GM18499 (cell line): Measurements from ENCODE around the gene COL13A1.

ENCODE experiments used
- ATAC-seq: cut with Tn5 transposase; IDR thresholded peaks from one replicate; pipeline ENCODE4 v1.9.1; 2021; ENCODE audit warnings: moderate number of reproducible peaks; ENCODE audit not compliant: insufficient read depth, unreplicated experiment

The COL13A1 gene

GRCh38 chr10:69901022-69901421 is 99.3 kb downstream of the COL13A1 start:
- no peak for ATAC-seq

- ATAC-seq: no peak
Observed at GRCh38 chr10:69901628-69902505, 100.2 kb downstream of the COL13A1 start.

DNA sequence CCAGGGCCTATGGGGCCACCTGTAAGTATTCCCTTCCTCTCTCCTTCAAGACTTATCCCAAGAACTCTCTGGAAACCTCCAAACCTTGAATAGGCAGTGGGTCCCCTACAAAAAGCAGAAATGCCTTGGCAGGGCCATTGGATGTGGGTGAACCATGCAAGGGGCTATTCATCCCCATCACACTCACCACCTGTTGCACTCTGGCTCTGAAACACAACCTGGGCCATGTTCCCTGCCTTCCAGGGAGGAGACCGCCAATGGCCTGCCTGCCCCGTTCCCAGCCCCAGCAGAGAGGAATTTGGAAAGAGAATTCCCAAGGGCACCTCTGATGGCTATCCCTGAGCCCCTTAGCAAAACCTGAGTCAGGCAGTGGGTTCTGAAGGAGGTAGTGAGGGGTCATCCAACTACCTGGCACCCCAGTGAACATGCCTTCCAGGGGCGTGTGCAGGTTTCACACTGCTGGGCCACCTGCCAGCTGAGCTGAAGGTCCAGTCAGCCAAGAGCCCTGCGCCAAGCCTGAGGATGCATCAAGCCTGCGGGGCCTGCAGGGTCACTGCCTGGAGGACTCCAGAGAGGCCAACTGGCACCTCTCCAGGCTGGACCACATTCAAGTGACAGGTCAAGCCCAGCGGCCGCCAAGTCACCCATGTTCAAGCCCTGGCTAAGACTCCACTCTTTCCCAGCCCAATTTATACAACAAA is 101.3 kb downstream of the COL13A1 start:
- no peak for ATAC-seq

DNA sequence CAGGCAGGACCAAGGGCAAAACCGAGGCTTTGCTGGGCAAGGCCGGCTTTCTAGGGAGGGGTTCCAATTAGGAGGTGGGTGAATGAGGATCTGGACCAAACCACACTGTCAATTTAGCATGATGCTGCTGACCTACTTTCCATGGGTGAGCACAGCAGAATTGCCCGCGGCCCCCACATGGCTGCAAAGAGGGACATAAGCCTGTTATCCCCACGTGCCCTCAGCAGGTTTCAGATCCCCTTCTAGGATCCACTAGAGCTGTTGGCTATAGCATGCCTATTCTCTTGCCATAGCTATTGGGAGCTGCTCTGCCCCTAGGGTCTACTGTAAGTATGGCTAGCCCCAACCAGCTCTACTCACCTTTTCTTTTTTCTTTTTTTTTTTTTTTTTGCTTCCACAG is 102.8 kb downstream of the COL13A1 start:
- no peak for ATAC-seq

DNA sequence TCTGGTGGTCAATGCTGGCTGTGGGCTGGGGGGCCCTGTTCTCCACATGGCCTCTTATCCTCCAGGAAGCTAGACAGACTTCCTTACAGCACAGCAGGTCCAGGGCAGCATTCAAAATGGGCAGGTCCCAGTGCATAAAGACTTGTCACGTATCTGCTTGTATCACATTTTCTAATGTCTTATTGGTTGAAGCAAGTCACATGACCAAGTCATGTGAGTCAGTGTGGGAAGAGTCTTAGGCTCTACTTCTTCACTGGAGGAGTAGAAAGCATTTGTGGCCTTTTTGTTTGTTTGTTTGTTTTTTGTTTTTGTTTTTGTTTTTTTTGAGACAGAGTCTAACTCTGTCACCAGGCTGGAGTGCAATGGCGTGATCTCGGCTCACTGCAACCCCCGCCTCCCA is 104.7 kb downstream of the COL13A1 start:
- ATAC-seq: no peak

DNA sequence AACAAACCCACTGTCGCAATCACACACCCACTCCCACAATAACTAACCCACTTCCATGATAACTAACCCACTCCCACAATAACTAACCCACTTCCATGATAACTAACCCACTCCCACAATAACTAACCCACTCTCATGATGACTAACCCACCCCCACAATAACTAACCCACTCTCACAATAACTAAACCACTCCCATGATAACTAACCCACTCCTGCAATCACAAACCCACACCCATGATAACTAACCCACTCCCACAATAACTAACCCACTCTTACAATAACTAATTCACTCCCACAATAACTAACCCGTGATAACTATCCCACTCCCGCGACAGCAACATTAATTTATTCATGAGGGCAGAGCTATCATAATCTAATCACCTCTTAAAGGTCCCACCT is 105.8 kb downstream of the COL13A1 start:
- no peak for ATAC-seq

DNA sequence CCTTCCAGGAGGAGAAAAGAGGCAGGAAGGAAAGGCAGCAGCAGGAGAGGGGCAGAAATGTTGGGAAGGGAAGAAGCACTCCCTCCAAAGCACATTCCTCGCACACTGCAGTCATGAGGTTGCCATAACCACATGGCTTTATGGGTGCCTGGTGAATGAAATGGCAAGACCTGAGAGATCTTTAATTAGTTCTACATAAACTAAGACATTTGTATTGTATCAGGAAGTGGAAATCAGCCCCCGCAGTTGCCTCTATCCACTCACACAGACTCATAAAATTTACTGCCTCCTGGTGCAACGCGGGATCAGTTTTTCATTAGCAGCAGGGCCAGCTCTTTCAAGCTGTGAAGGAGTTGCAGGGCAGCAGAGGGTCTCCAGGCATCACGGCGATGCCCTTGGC is 106.4 kb downstream of the COL13A1 start:
- no peak for ATAC-seq

DNA sequence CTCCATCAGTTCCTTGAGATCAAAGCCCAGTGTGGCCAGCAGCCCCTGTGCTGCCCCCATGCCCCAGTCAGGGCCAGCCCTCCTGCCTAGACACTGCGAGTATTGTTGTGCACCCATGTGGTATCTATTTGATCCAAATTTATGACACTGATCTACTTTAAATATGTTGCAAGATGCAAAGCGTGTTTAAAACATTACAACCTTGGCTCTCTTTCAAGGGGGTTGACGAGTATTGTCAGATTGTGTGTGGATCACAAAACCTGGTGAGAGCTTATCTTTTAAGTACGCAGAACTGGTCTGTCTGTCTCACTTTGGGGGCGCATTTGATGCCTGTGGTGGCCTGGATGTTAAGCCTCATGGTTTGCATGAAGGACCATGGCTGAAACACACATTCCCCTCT is 108.9 kb downstream of the COL13A1 start:
- no peak for ATAC-seq

- no peak for ATAC-seq
Observed at GRCh38 chr10:69911613-69912528, 110.2 kb downstream of the COL13A1 start.

DNA sequence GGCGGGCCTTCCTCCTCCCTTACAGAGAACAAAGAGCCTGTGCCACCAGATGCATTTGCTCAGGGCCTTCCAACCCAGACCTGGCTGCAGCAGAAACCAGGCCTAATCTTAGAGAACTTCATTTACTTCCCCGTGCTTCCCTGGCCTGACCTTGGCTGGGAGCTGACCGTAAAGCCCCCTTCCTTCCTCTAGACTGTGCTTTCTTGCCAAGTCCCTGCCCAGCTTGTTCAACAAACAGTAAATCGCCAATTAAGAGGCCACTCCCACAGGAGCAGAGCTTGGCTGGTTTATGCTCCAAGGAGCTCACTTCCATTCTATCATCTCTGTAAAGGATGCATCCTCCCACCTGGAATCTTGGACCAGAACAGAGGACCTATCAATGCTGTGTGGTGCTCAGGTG is 110.9 kb downstream of the COL13A1 start:
- no peak for ATAC-seq

- no peak for ATAC-seq
Observed at GRCh38 chr10:69913606-69914382, 112.1 kb downstream of the COL13A1 start.

GRCh38 chr10:69914398-69915214 is 112.9 kb downstream of the COL13A1 start:
- no peak for ATAC-seq

DNA sequence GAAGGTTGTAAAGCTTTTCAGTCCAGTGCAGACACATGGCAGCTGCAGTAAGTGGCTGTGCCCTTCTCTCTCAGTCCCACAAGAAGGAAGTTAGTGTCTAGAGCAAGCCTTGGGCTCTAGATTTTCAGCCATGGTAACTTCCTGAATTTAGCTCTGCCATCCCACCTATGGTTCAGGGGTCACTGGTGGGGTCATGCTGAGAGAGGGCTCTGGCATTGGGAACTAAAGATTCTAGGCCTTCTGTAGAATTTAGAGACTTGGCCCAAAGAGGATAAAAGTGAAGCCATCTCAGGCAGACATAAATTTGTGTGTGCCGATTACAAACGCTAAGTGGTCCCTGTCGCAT is 113.5 kb downstream of the COL13A1 start:
- no peak for ATAC-seq

DNA sequence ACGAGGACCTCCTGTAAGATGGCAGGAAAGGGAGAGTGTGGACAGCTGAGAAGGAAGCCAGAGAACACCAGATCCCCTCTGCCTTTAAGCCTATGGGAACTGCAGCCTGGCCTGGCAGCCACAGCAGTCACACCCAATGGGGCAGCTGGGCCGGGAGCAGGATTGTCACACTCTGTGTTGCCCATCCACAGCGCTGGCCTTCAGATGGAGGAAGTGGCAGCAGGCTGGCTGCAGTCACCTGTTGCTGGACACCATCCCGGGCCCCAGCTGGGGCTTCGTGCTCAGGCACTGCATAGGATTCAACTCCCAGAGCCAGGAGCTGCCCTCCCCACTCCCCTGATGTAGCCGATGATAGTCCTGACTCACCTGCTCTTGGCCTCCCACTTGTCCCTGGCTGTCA is 114.4 kb downstream of the COL13A1 start:
- ATAC-seq: no peak

DNA sequence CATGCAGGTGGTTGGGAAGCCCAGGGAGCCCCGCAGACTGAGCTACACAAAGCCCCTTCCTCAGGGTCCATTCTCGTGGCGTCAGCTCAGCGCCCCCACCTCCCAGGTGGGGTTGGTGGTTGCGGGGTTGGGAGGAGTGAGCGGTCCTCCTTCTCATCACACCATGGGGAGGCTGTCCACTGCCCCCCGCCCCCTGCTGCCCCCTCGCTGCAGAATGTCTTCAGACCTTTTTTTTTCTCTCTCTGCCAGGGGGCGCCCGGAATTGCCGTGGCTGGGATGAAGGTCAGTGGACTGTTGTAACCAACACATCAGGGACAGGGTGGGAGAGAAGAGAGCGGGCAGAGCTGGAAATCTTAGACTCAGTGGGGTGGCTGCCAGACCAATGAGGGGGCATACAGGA is 116.3 kb downstream of the COL13A1 start:
- ATAC-seq: no peak

DNA sequence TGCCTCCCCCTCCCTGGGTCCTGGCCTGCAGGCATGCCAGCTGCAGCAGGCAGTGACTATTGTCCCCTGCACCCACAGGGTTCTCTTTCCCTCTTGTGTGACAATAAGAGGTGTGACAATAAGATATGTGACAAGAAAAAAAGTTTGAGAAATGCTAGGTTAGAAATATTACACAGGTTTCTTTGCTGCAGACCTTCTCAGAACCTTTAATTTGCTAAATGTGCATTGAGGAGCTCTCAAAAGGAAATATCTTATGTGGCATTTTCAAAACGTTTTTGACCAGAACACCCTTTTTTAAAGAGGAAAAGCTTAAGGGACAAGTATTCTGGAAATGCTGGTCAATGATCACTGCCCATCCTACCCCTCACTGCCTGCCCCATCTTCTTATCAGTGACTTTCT is 117.5 kb downstream of the COL13A1 start:
- no peak for ATAC-seq

- ATAC-seq: no peak
Observed at GRCh38 chr10:69925111-69925510, 123.4 kb downstream of the COL13A1 start.

DNA sequence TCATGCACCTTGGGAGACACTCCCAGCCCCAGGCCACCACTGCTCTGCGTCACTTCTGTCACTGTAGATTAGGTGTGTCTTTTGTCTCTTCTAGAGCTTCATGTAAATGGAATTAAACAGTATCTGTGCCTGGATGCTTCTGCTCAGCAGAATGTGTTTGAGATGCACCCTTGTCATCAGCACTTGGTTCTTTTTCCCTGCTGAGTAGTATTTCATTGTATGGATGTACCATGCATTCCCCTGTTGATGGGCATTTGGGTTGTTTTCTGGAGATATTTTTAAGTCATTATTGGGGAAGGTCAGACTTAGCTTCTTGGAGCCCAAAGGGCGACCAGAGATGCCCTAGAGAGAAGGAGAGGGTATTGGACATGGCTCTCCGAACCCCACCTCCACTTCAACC is 126.6 kb downstream of the COL13A1 start:
- no peak for ATAC-seq

DNA sequence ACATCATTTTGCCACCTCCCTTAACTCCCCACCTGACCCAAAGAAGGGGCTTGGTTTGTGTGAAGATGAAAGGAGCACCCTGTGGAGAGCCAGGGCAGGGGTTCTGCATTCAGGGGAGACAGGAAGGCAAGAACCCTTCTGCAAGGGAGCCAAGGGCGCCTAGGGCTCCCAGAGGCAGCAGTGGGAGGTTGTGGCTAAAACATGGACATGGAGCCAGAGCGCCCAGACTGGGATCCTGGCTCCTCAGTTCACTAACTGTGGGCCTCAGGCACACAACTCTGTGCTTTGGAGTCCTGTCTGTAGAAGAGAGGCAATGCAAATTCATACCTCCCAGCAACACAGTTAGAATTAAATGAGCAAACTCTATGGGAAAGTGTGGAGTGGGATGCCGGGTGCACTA is 127.9 kb downstream of the COL13A1 start:
- no peak for ATAC-seq
